Astrocyte (in vitro differentiated cells and primary cell): ENCODE data around the gene ACOT7. TPM values are rescaled to one million over a fixed set of nuclear protein-coding genes. Genes with fewer than 3 reads are reported as not detected.

Source experiments
- DNase-seq: peaks from one replicate; pipeline ENCODE4 v3.0.0-alpha.2; 2010; ENCODE audit warnings: low read depth
- FAIRE-seq: peaks from 2 replicates; lab custom pipeline; 2011; peaks lifted over from hg19 to GRCh38; lab: Jason Lieb, UNC
- H2AFZ ChIP-seq: 2 replicates; pipeline ENCODE4 v1.6.0; 2012; ENCODE audit warnings: low read depth, low read length, inconsistent platforms
- H3K27ac ChIP-seq: 2 replicates; pipeline ENCODE4 v1.5.1; 2011; ENCODE audit warnings: low read depth, low read length, inconsistent platforms
- H3K27me3 ChIP-seq: 2 replicates; pipeline ENCODE4 v1.6.0; 2011; ENCODE audit warnings: low read length, inconsistent platforms; ENCODE audit not compliant: insufficient read depth
- H3K36me3 ChIP-seq: 2 replicates; pipeline ENCODE4 v1.5.1; 2011; ENCODE audit warnings: low read length, inconsistent platforms; ENCODE audit not compliant: insufficient read depth
- H3K4me1 ChIP-seq: 2 replicates; pipeline ENCODE4 v1.5.1; 2011; ENCODE audit warnings: low read length, inconsistent platforms; ENCODE audit not compliant: insufficient read depth
- H3K4me2 ChIP-seq: 2 replicates; pipeline ENCODE4 v1.6.0; 2012; ENCODE audit warnings: low read length, inconsistent platforms
- H3K4me3 ChIP-seq: 2 replicates; pipeline ENCODE4 v1.5.1; 2011; ENCODE audit warnings: low read depth, mild to moderate bottlenecking, low read length, inconsistent platforms; ENCODE audit not compliant: insufficient read depth
- H3K79me2 ChIP-seq: 2 replicates; pipeline ENCODE4 v1.6.0; 2012; ENCODE audit warnings: mild to moderate bottlenecking, low read length, inconsistent platforms; ENCODE audit not compliant: insufficient read depth
- H3K9ac ChIP-seq: 2 replicates; pipeline ENCODE4 v1.6.0; 2012; ENCODE audit warnings: mild to moderate bottlenecking, low read length, inconsistent platforms
- H3K9me3 ChIP-seq: 2 replicates; pipeline ENCODE4 v1.5.1; 2012; ENCODE audit warnings: low read depth, mild to moderate bottlenecking, low read length, inconsistent platforms; ENCODE audit not compliant: insufficient read depth
- H4K20me1 ChIP-seq: 2 replicates; pipeline ENCODE4 v1.6.0; 2012; ENCODE audit warnings: low read length, inconsistent platforms; ENCODE audit not compliant: insufficient read depth
- H3K27ac Mint-ChIP-seq: one replicate; pipeline ENCODE4 v1.8.0; 2021; ENCODE audit warnings: mild to moderate bottlenecking, mixed read lengths; ENCODE audit not compliant: unreplicated experiment
- H3K27me3 Mint-ChIP-seq: one replicate; pipeline ENCODE4 v1.8.0; 2021; ENCODE audit warnings: low read depth, mixed read lengths; ENCODE audit not compliant: unreplicated experiment
- H3K36me3 Mint-ChIP-seq: one replicate; pipeline ENCODE4 v1.8.0; 2021; ENCODE audit warnings: low read depth, mixed read lengths; ENCODE audit not compliant: unreplicated experiment
- H3K4me1 Mint-ChIP-seq: one replicate; pipeline ENCODE4 v1.8.0; 2021; ENCODE audit warnings: low read depth, mixed read lengths; ENCODE audit not compliant: unreplicated experiment
- H3K4me3 Mint-ChIP-seq: one replicate; pipeline ENCODE4 v1.8.0; 2021; ENCODE audit warnings: mild to moderate bottlenecking, moderate library complexity, mixed read lengths; ENCODE audit not compliant: unreplicated experiment
- H3K9me3 Mint-ChIP-seq: one replicate; pipeline ENCODE4 v1.8.0; 2021; ENCODE audit warnings: mild to moderate bottlenecking, mixed read lengths; ENCODE audit not compliant: unreplicated experiment
- CTCF ChIP-seq: IDR thresholded peaks from 2 replicates; pipeline ENCODE4 v1.5.1; 2011; ENCODE audit warnings: low read depth, mild to moderate bottlenecking, inconsistent platforms, low read length, moderate library complexity; ENCODE audit not compliant: insufficient read depth
- EZH2 ChIP-seq: IDR thresholded peaks from 2 replicates; pipeline ENCODE4 v1.6.1; 2012; ENCODE audit warnings: mild to moderate bottlenecking, low read length, inconsistent platforms; ENCODE audit not compliant: insufficient read depth
- total RNA-seq: library from RNA; stranded (reverse); gene quantifications from 2 replicates; pipeline ENCODE4 v1.2.1, GENCODE V29; 2021

ACOT7 gene
- total RNA-seq, 1 donor from 2014 or later: 91.1 TPM

- H3K4me1 Mint-ChIP-seq: peaks cover 34% of the 10 kb centered on the region
- Histone ChIP-seq H4K20me1 (peaks cover 28% of the 10 kb centered on the region), H3K79me2 (no peaks in the 10 kb centered on the region), H3K4me1 (peaks cover 39% of the 10 kb centered on the region), H3K9me3 (no peaks in the 10 kb centered on the region), H3K9ac (no peak overlapping the region), H2AFZ (no peak overlapping the region), H3K27me3 (no peaks in the 10 kb centered on the region), H3K4me2 (no peak overlapping the region), H3K36me3 (no peaks in the 10 kb centered on the region), H3K27ac (no peak overlapping the region), H3K4me3 (no peak overlapping the region)
- no peaks in the 10 kb centered on the region for H3K36me3 Mint-ChIP-seq
- H3K27ac Mint-ChIP-seq: no peak overlapping the region
- no peak overlapping the region for H3K4me3 Mint-ChIP-seq
- FAIRE-seq: no peak
- no peak for DNase-seq
- TF ChIP-seq EZH2: no peak
- no peak for TF ChIP-seq CTCF
- no peaks in the 10 kb centered on the region for H3K27me3 Mint-ChIP-seq
- H3K9me3 Mint-ChIP-seq: no peaks in the 10 kb centered on the region
These were observed 122.6 kb downstream of the ACOT7 start for GRCh38 chr1:6271006-6271405.

GRCh38 chr1:6270401-6270800, 123.2 kb downstream of the ACOT7 start:
- no peaks in the 10 kb centered on the region for H3K27me3 ChIP-seq
- H3K4me3 ChIP-seq: no peak overlapping the region
- Mint-ChIP-seq H3K4me3 (no peak overlapping the region), H3K4me1 (peaks cover 34% of the 10 kb centered on the region), H3K9me3 (no peaks in the 10 kb centered on the region), H3K27ac (no peak overlapping the region), H3K27me3 (no peaks in the 10 kb centered on the region), H3K36me3 (no peaks in the 10 kb centered on the region)
- no peak overlapping the region for H3K9ac ChIP-seq
- H3K79me2 ChIP-seq: no peaks in the 10 kb centered on the region
- H4K20me1 ChIP-seq: peaks cover 28% of the 10 kb centered on the region
- H3K4me1 ChIP-seq: peaks cover 37% of the 10 kb centered on the region
- H3K9me3 ChIP-seq: no peaks in the 10 kb centered on the region
- no peak for DNase-seq
- no peak overlapping the region for H3K27ac ChIP-seq
- H3K4me2 ChIP-seq: no peak overlapping the region
- no peaks in the 10 kb centered on the region for H3K36me3 ChIP-seq
- TF ChIP-seq CTCF (no peak), EZH2 (no peak)
- FAIRE-seq: no peak
- no peak overlapping the region for H2AFZ ChIP-seq

- FAIRE-seq: no peak
- no peak overlapping the region for H3K4me2 ChIP-seq
- no peak overlapping the region for H3K27ac ChIP-seq
- H3K27me3 ChIP-seq: no peaks in the 10 kb centered on the region
- H3K4me1 Mint-ChIP-seq: peaks cover 34% of the 10 kb centered on the region
- H3K27ac Mint-ChIP-seq: no peak overlapping the region
- H3K27me3 Mint-ChIP-seq: no peaks in the 10 kb centered on the region
- peaks cover 28% of the 10 kb centered on the region for H4K20me1 ChIP-seq
- no peak for TF ChIP-seq CTCF
- TF ChIP-seq EZH2: no peak
- peaks cover 37% of the 10 kb centered on the region for H3K4me1 ChIP-seq
- H3K79me2 ChIP-seq: no peaks in the 10 kb centered on the region
- H3K9ac ChIP-seq: no peak overlapping the region
- no peaks in the 10 kb centered on the region for H3K9me3 Mint-ChIP-seq
- H3K36me3 ChIP-seq: no peaks in the 10 kb centered on the region
- DNase-seq: no peak
- H2AFZ ChIP-seq: no peak overlapping the region
- H3K4me3 ChIP-seq: no peak overlapping the region
- H3K9me3 ChIP-seq: no peaks in the 10 kb centered on the region
- H3K4me3 Mint-ChIP-seq: no peak overlapping the region
- H3K36me3 Mint-ChIP-seq: no peaks in the 10 kb centered on the region
These were observed 123.7 kb downstream of the ACOT7 start for GRCh38 chr1:6269720-6270400.
